HFFc6 (cell line): Measurements from ENCODE around the gene VWDE. TPM values are rescaled to one million over a fixed set of nuclear protein-coding genes. Genes with fewer than 3 reads are reported as not detected.
"Not testable (repeated sequence)": the region's sequence is repeated elsewhere in the genome, so short reads cannot be mapped to it uniquely, and the experiment has no call there.

ENCODE experiments used
- DNase-seq: peaks from one replicate; pipeline ENCODE4 v3.0.0-alpha.2; 2018
- H3K27ac Mint-ChIP-seq: 2 replicates; pipeline ENCODE4 v1.8.0; 2020; ENCODE audit warnings: mild to moderate bottlenecking, mixed read lengths
- H3K27me3 Mint-ChIP-seq: 2 replicates; pipeline ENCODE4 v1.8.0; 2021; ENCODE audit warnings: mild to moderate bottlenecking, moderate library complexity, mixed read lengths; ENCODE audit not compliant: insufficient read depth
- H3K36me3 Mint-ChIP-seq: 2 replicates; pipeline ENCODE4 v1.8.0; 2021; ENCODE audit warnings: low read depth, mixed read lengths
- H3K4me1 Mint-ChIP-seq: 2 replicates; pipeline ENCODE4 v1.8.0; 2020; ENCODE audit warnings: low read depth, mixed read lengths
- H3K4me3 Mint-ChIP-seq: 2 replicates; pipeline ENCODE4 v1.8.0; 2020; ENCODE audit warnings: mild to moderate bottlenecking, moderate library complexity, mixed read lengths
- H3K9me3 Mint-ChIP-seq: 2 replicates; pipeline ENCODE4 v1.8.0; 2020; ENCODE audit warnings: mild to moderate bottlenecking, mixed read lengths
- CTCF ChIP-seq: fragments of 200-600 bp; sonication (generic); IDR thresholded peaks from 2 replicates; pipeline ENCODE4 v1.5.0; 2021; ENCODE audit warnings: antibody characterized with exemption, mild to moderate bottlenecking
- total RNA-seq, 6 experiments: library from RNA; stranded (reverse); fragmentation: NEBNext Ultra II Directional; extraction: Animal tissue kit (Norgen Biotek cat#: 25700); gene quantifications; 2 replicates in 1 of 6; 3 replicates in 5 of 6; pipeline ENCODE4 v1.2.3, GENCODE V29; 2021

The VWDE gene
- total RNA-seq, 6 experiments from 2014 or later = not detected

- Mint-ChIP-seq H3K4me3 (no peak overlapping the region), H3K27me3 (no peaks in the 10 kb centered on the region; the same call in 1 of the 2 replicates), H3K27ac (no peak overlapping the region), H3K36me3 (peaks cover 4% of the 10 kb centered on the region; the same call in 1 of the 2 replicates), H3K4me1 (no peaks in the 10 kb centered on the region), H3K9me3 (peaks cover 19% of the 10 kb centered on the region)
- TF ChIP-seq CTCF = no peak
- no peak for DNase-seq
Observed at GRCh38 chr7:12410523-12410922, 6.9 kb upstream of the VWDE start.

GRCh38 chr7:12409097-12409711 lies 5.5 kb upstream of the VWDE start:
- H3K36me3 Mint-ChIP-seq = peaks cover 4% of the 10 kb centered on the region; the same call in 1 of the 2 replicates
- H3K27me3 Mint-ChIP-seq = no peaks in the 10 kb centered on the region; the same call in 1 of the 2 replicates
- peaks cover 16% of the 10 kb centered on the region for H3K9me3 Mint-ChIP-seq
- no peaks in the 10 kb centered on the region for H3K4me1 Mint-ChIP-seq
- no peak for TF ChIP-seq CTCF
- no peak overlapping the region for H3K27ac Mint-ChIP-seq
- H3K4me3 Mint-ChIP-seq = no peak overlapping the region
- no peak for DNase-seq

GRCh38 chr7:12407652-12408051 lies 4.0 kb upstream of the VWDE start:
- not testable (repeated sequence) for H3K4me3 Mint-ChIP-seq

GRCh38 chr7:12402365-12402725 lies 1.3 kb downstream of the VWDE start:
- Mint-ChIP-seq H3K4me3 (no peak overlapping the region), H3K9me3 (peaks cover 25% of the 10 kb centered on the region), H3K36me3 (peaks cover under 1% of the 10 kb centered on the region; the same call in 1 of the 2 replicates), H3K27me3 (peaks cover 4% of the 10 kb centered on the region), H3K27ac (no peak overlapping the region), H3K4me1 (no peaks in the 10 kb centered on the region)
- DNase-seq = no peak
- no peak for TF ChIP-seq CTCF

More at GRCh38 chr7:12407652-12408051, 4.0 kb upstream of the VWDE start:
- not testable (repeated sequence) for DNase-seq, H3K27ac Mint-ChIP-seq, H3K4me1 Mint-ChIP-seq, H3K36me3 Mint-ChIP-seq, H3K27me3 Mint-ChIP-seq
- H3K9me3 Mint-ChIP-seq = peaks cover 21% of the 10 kb centered on the region

GRCh38 chr7:12401538-12402364 lies 1.9 kb downstream of the VWDE start:
- Mint-ChIP-seq H3K4me3 (no peak overlapping the region), H3K4me1 (no peaks in the 10 kb centered on the region), H3K9me3 (peaks cover 28% of the 10 kb centered on the region), H3K27ac (no peak overlapping the region), H3K27me3 (peaks cover 4% of the 10 kb centered on the region), H3K36me3 (no peaks in the 10 kb centered on the region)
- TF ChIP-seq CTCF = no peak
- DNase-seq = no peak

GRCh38 chr7:12398186-12398585 lies 5.5 kb downstream of the VWDE start:
- no peak for DNase-seq
- no peak overlapping the region for H3K27ac Mint-ChIP-seq
- H3K4me3 Mint-ChIP-seq = no peak overlapping the region
- H3K27me3 Mint-ChIP-seq = peaks cover under 1% of the 10 kb centered on the region; the same call in 1 of the 2 replicates
- peaks cover 25% of the 10 kb centered on the region for H3K9me3 Mint-ChIP-seq
- TF ChIP-seq CTCF = no peak
- no peaks in the 10 kb centered on the region for H3K4me1 Mint-ChIP-seq
- H3K36me3 Mint-ChIP-seq = no peaks in the 10 kb centered on the region
